Gastrocnemius medialis (tissue), 4 donors: ENCODE results near the gene PRIM2.

ENCODE experiments used
- CTCF ChIP-seq, 5 experiments: fragments of 450-650 bp in 3 of 5; fragments of 200-600 bp in 2 of 5; sonication (generic) in 2 of 5; IDR thresholded peaks in 4 of 5; conservative IDR thresholded peaks in 1 of 5; 1 replicate in 4 of 5; 2 replicates in 1 of 5; pipeline ENCODE4 v1.5.1; 2016 to 2019; ENCODE audit warnings: antibody characterized with exemption in 5 of 5, mild to moderate bottlenecking in 3 of 5, moderate library complexity in 3 of 5
- POLR2A ChIP-seq, 2 donors: fragments of 450-650 bp; IDR thresholded peaks; one replicate each; pipeline ENCODE4 v1.6.1; 2017; ENCODE audit warnings: antibody characterized with exemption in 2 of 2, mild to moderate bottlenecking in 2 of 2, moderate library complexity in 2 of 2

GRCh38 chr6:57306273-57306672 lies 11.2 kb upstream of the PRIM2 start:
- TF ChIP-seq POLR2A (IDR thresholded peaks at IDR 0.05) (no peak), CTCF (IDR thresholded peaks at IDR 0.05 in 4 of 5, conservative IDR thresholded peaks at IDR 0.05 in 1 of 5) (no peak)
